Lung (tissue), 12 donors: ENCODE results near the gene PPAT. TPM values are rescaled to one million over a fixed set of nuclear protein-coding genes. Genes with fewer than 3 reads are reported as not detected.

ENCODE experiments used
- ATAC-seq: fragments of 200-7000 bp; cut with Tn5 transposase; one replicate; pipeline ENCODE4 v1.9.1; 2020; ENCODE audit warnings: moderate number of reproducible peaks; ENCODE audit not compliant: insufficient read depth, low FRiP score
- DNase-seq, 3 donors: peaks; one replicate each; pipeline ENCODE4 v3.0.0-alpha.2; 2013 to 2017
- H3K27ac ChIP-seq, 2 donors: one replicate each; pipeline ENCODE4 v1.5.1; 2013; ENCODE audit warnings: mild to moderate bottlenecking in 2 of 2, moderate library complexity in 2 of 2, control low read depth in 1 of 2, inconsistent platforms in 1 of 2, low read depth in 1 of 2, low read length in 1 of 2
- H3K27me3 ChIP-seq, 3 donors: one replicate each; pipeline ENCODE4 v1.5.1; 2013; ENCODE audit warnings: low read length in 2 of 3; ENCODE audit not compliant: control insufficient read depth in 3 of 3, insufficient read depth in 3 of 3
- H3K36me3 ChIP-seq, 4 donors: one replicate each; pipeline ENCODE4 v1.5.1; 2013; ENCODE audit warnings: low read length in 4 of 4, mild to moderate bottlenecking in 1 of 4, moderate library complexity in 1 of 4; ENCODE audit not compliant: control insufficient read depth in 4 of 4, insufficient read depth in 4 of 4
- H3K4me1 ChIP-seq, 5 donors: one replicate each; pipeline ENCODE4 v1.5.1; 2013; ENCODE audit warnings: low read length in 5 of 5, mild to moderate bottlenecking in 2 of 5, moderate library complexity in 1 of 5; ENCODE audit not compliant: control insufficient read depth in 5 of 5, insufficient read depth in 5 of 5
- H3K4me3 ChIP-seq: one replicate; pipeline ENCODE4 v1.5.1; 2013; ENCODE audit warnings: mild to moderate bottlenecking, control low read depth, moderate library complexity
- H3K9ac ChIP-seq, 2 donors: one replicate each; pipeline ENCODE4 v1.5.1; 2013; ENCODE audit warnings: low read length in 2 of 2, control low read depth in 1 of 2; ENCODE audit not compliant: insufficient read depth in 1 of 2
- H3K9me3 ChIP-seq, 4 donors: one replicate each; pipeline ENCODE4 v1.5.1; 2013; ENCODE audit warnings: low read length in 3 of 4, mild to moderate bottlenecking in 1 of 4, moderate library complexity in 1 of 4; ENCODE audit not compliant: control insufficient read depth in 4 of 4, insufficient read depth in 3 of 4
- CTCF ChIP-seq: IDR thresholded peaks from 2 replicates; pipeline ENCODE4 v1.5.1; 2012; ENCODE audit warnings: mild to moderate bottlenecking; ENCODE audit errors: control extremely low read depth, extremely low read depth
- WGBS, 2 donors: extraction: QIAGEN DNeasy Blood & Tissue Kit; methylation state at CpG; one replicate each; pipeline ENCODE4 v1.1.7; 2013; 5-methylcytosine and 5-hydroxymethylcytosine counted together
- polyA plus RNA-seq, 2 donors: library from polyadenylated mRNA; stranded (reverse); fragments of 200-250 nt; gene quantifications; one replicate each; pipeline ENCODE4 v1.2.1, GENCODE V29; 2013
- total RNA-seq, 2 donors: library from RNA; depleted of rRNA in 1 of 2; stranded (reverse); fragments of >200 nt in 1 of 2; gene quantifications; one replicate each; pipeline ENCODE4 v1.2.1, GENCODE V29; 2014 to 2021
- donor health status: control.
- donor health status: control.
- donor health status: Bipolar disorder and iron deficiency.
- donor health status: healthy.
- donor health status: DM: yes; HTN: yes; CAD: no.

PPAT gene
- total and polyA plus RNA-seq, 4 donors, result 2.0 to 10.7 (median 6.0) TPM

DNA sequence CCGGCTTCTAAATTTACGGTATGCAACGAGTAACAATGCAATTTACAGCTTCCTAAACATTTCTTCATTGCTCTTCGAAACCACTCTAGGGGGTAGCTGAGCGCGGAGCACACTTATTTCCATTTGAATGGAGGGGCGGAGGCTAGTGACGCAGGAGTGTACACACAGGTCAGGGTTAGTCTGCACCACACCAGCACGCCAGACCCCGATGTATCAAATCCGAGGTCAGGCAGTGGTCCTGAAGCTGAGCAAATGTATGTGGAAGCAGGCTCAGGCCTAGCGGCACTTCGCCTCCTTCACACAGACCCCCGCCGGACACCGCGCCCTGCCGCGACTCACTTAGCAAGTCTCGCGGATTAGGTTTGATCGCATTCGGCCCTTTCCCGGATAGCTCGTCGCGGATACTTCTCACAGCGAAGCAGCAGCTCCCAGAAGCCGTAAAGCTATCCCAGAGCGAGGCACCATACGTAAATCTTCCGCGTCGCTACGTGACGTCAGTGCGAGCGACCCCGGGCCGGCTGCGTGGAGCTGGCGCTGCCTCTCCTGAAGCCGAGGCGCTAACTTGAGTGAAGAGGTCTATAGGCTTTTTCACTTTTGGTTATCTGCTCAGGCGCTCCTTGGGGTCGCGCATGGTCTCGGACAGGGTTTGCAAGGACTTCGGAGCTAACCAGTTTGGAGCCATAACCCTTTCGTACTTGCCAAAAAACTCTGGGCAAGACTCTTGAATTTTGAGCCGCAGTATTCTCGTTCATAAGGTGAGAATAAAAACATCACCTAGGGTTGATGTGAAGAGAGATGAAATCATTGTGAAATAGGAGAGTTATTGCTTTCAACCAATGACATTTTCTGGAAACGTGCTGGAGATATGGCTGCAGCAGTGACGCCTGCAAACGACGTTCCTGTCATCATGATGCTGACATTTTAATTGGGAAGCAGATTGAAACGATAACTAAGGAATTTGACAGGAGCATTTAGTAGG is 48.1 kb downstream of the PPAT start, which contains the start of gene AASDH:
Gene AASDH (minus strand): TSS at position 469 of the 979 bp plus-strand sequence. CDS start 3,192 bp downstream, outside the sequence.
- H3K36me3 ChIP-seq, result peaks cover 0 to 6% (median 0%) of the 10 kb centered on the region in 4 donors
- H3K27ac ChIP-seq, result peak within 1 kb of the TSS; percentile 90 to 96
- H3K4me1 ChIP-seq, result peaks cover 0 to 12% (median 1%) of the 10 kb centered on the region in 5 donors
- WGBS, 2 donors, result 0% methylated on average over 57 of the region's 57 CpGs
- H3K27me3 ChIP-seq, result no peaks in the 10 kb centered on the region
- H3K4me3 ChIP-seq, result peak within 1 kb of the TSS; percentile 69
- DNase-seq (peak; percentile 97 to 98 (median 97)), ATAC-seq (peak; percentile 96)
- TF ChIP-seq CTCF, result no peak
- no peaks in the 10 kb centered on the region for H3K9me3 ChIP-seq
- H3K9ac ChIP-seq, result peak within 1 kb of the TSS; percentile 58 to 94

GRCh38 chr4:56386091-56386490 is 49.3 kb downstream of the PPAT start:
- Histone ChIP-seq H3K36me3 (peaks cover 0 to 7% (median 0%) of the 10 kb centered on the region in 4 donors), H3K27me3 (no peaks in the 10 kb centered on the region), H3K27ac (no peak overlapping the region), H3K4me1 (peaks cover 0 to 12% (median 1%) of the 10 kb centered on the region in 5 donors), H3K9ac (no peak overlapping the region), H3K4me3 (no peak overlapping the region), H3K9me3 (no peaks in the 10 kb centered on the region)
- 95 to 96% methylated on average over 4 of the region's 4 CpGs for WGBS, 2 donors
- DNase-seq, result peak in 1 of 3 donors; percentile 16
- no peak for TF ChIP-seq CTCF
- no peak for ATAC-seq

- DNase-seq (no peak), ATAC-seq (no peak)
- H3K9ac ChIP-seq, result no peak overlapping the region
- no peaks in the 10 kb centered on the region for H3K27me3 ChIP-seq
- no peak for TF ChIP-seq CTCF
- 81 to 87% methylated on average over 2 of the region's 2 CpGs for WGBS, 2 donors
- no peak overlapping the region for H3K27ac ChIP-seq
- no peaks in the 10 kb centered on the region for H3K9me3 ChIP-seq
- H3K4me1 ChIP-seq, result peaks cover 0 to 5% (median 0%) of the 10 kb centered on the region in 5 donors
- H3K36me3 ChIP-seq, result peaks cover 0 to 8% (median 0%) of the 10 kb centered on the region in 4 donors
- no peak overlapping the region for H3K4me3 ChIP-seq
These were observed 60.0 kb downstream of the PPAT start for GRCh38 chr4:56375458-56375857.
